Measurements from ENCODE around the gene NKAIN4.
A peak's percentile ranks its signal among the peaks of the same experiment; 100 is the strongest.
"Not testable (repeated sequence)": the region's sequence is repeated elsewhere in the genome, so short reads cannot be mapped to it uniquely, and the experiment has no call there.

NKAIN4 gene

GRCh38 chr20:63235399-63235983 is 18.8 kb downstream of the NKAIN4 start, which contains the start of gene BIRC7:
Gene BIRC7 (plus strand): TSS chr20:63235905. CDS start chr20:63236097, 192 bp downstream.
- DNase-seq, result peak in 1 of 2 donors; percentile 35

GRCh38 chr20:63234693-63235398 is 19.4 kb downstream of the NKAIN4 start:
- no peak for DNase-seq

DNA sequence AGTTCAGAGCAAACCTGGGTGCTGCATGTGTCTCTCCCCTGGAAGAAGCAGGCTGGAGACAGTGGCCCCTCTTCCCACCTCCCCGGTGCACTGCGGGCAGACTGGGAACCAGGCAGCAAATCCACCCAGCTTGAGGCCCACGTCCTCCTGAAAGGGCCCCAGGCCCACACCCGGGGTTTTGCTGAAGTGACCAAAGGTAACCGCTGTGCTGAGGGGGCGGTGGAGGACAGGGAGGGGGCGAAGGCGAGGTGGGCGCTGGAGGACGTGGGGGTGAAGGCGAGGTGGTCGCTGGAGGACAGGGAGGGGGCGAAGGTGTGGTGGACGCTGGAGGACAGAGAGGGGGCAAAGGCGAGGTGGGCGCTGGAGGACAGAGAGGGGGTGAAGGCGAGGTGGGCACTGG is 20.3 kb downstream of the NKAIN4 start:
- DNase-seq, result no peak

- DNase-seq, result no peak
These were observed 21.3 kb downstream of the NKAIN4 start for GRCh38 chr20:63233061-63233344.

- no peak for DNase-seq
These were observed 21.8 kb downstream of the NKAIN4 start for GRCh38 chr20:63232235-63233060.

GRCh38 chr20:63230800-63231268 is 23.4 kb downstream of the NKAIN4 start:
- DNase-seq, result peak in 1 of 2 donors; percentile 9

- no peak for DNase-seq
These were observed 25.5 kb downstream of the NKAIN4 start for GRCh38 chr20:63228806-63229205.

- DNase-seq, result no peak
These were observed 27.0 kb downstream of the NKAIN4 start for GRCh38 chr20:63227260-63227659.

GRCh38 chr20:63226042-63226943 is 28.0 kb downstream of the NKAIN4 start:
- no peak for DNase-seq

DNA sequence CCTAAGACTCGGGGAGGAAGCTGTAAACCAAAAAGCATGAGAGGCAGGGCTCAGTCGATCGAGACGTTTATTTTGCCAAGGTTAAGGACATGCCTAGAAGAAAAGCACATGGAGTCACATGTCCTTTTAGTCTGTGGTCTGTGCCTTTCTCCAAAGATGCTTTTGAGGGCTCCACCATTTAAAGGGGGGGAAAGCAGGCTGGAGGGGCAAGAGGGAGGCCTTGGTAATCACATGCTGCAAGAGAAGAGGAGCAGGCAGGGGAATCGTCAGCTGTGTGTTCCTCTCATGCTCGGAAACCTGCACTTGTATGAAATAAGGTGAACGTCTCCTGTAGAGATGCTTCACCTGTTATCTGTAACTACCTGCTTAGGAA is 29.2 kb downstream of the NKAIN4 start:
- DNase-seq, result no peak

- DNase-seq, result no peak
These were observed 29.7 kb downstream of the NKAIN4 start for GRCh38 chr20:63224412-63225081.

DNA sequence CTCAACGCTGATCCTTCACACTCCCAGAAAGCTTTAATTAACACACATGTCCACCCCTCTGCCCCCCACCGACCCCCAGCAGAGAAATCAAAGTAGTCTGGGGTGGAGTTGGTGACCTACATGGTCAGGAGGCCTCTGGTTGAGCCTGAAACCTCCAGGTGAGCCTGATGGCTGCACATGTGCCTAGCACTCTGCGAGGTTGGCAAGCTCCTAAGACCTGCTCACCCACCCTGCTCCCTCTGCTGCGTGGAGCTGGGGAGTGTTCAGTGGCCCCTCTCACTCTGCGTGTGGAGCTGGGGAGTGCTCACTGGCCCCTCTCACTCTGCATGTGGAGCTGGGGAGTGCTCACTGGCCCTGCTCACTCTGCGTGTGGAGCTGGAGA is 30.4 kb downstream of the NKAIN4 start:
- no peak for DNase-seq

- DNase-seq, result peak in 1 of 2 donors; percentile 49
These were observed 31.0 kb downstream of the NKAIN4 start for GRCh38 chr20:63223121-63223825.

- DNase-seq, result no peak
These were observed 31.7 kb downstream of the NKAIN4 start for GRCh38 chr20:63222541-63222940.

DNA sequence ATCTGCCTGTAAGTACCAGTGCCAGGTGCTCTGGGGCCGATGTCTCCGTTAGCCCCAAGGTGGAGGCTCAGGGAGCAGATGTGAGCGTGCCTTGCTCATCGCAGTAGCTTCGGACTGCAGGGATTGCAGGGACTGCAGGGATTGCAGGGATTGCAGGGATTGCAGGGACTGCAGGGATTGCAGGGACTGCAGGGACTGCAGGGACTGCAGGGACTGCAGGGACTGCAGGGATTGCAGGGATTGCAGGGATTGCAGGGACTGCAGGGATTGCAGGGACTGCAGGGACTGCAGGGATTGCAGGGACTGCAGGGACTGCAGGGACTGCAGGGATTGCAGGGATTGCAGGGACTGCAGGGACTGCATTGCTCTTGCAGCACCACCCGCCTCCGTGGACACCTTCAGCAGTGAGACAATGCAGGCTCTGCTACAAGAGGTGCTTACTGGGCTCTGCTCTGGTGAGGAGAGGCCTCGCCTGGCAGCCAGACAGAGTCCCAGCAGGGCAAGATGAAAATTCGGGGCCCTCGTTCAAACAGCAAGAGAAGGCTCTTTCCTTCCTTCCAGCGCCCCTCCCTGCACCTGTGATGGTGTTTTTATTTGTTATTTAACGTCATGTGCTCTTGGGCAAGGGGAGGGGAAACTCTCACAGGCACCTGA is 32.7 kb downstream of the NKAIN4 start:
- DNase-seq, result not testable (repeated sequence)

DNA sequence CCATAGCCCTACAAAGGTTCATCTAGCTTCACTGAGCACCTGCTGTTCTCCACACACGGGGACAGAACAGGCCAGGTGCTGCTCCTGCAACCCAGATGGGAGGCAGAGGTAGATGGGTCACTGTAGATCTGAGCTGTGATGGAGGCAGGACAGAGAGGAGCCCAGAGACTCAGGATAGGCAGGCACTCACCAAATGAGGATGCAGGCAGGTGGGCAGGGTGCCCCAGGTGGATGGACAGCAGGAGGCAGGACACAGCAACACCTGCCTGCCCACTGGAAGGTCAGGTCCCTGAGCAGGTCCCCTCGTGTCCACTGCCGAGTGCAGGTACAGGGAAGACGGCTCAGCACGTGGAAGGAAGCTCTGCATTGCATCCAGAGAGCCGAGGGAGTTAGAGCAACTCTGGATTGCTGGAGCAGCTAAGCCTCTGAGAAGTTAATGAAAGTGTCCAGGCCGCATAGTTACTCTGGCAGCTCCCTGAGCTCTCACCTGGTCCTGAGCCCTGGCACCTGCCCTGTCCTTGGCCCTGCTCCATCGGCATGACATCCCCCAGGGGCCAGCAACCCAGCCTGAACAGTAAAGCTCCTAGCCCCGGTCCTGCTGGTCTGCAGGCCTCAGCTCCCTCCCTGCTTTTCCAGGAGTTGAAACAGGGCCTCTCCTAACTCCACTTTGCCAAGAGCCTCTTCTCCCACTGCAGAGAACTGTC is 33.4 kb downstream of the NKAIN4 start:
- no peak for DNase-seq

DNA sequence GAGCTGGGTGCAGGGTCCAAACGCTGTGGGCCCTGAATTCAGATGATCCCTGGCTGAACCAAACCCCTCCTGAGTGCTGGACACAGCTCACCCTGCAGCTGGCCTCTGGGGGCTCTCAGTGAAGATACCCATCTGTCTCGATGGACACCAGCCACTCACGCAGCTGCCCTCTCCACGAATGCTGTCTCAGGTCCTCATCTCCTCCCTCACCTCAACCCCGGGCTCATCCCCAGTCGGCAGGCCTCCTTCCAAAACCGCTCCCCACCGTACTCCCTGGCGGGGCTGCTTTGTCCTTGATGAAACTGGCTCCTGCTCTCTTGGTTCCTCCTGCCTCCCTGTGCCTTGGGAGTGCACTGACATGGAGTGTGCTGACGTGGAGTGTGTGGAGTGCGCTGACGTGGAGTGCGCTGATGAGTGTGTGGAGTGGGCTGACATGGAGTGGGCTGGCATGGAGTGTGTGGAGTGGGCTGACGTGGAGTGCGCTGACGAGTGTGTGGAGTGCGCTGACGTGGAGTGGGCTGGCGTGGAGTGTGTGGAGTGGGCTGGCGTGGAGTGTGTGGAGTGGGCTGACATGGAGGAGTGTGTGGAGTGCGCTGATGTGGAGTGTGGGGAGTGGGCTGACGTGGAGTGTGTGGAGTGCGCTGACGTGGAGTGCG is 34.3 kb downstream of the NKAIN4 start:
- no peak for DNase-seq

DNA sequence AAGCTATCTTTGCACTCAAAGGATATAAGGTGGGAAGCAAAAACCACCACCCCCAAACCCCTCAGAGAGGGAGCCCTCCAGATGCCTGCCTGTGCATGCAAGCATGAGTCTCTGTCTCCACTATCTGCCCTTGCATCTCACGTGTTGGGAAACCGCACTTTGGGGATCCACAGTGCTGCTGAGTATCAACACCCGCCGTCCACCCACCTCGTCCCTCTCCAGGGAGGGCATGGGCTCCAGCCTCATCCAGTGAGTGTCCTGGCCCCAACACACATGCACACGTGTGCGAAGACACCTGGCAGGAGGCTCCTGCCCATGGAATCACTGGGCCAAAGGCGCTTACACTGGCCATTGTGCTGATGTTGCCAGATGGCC is 34.8 kb downstream of the NKAIN4 start:
- DNase-seq, result no peak

DNA sequence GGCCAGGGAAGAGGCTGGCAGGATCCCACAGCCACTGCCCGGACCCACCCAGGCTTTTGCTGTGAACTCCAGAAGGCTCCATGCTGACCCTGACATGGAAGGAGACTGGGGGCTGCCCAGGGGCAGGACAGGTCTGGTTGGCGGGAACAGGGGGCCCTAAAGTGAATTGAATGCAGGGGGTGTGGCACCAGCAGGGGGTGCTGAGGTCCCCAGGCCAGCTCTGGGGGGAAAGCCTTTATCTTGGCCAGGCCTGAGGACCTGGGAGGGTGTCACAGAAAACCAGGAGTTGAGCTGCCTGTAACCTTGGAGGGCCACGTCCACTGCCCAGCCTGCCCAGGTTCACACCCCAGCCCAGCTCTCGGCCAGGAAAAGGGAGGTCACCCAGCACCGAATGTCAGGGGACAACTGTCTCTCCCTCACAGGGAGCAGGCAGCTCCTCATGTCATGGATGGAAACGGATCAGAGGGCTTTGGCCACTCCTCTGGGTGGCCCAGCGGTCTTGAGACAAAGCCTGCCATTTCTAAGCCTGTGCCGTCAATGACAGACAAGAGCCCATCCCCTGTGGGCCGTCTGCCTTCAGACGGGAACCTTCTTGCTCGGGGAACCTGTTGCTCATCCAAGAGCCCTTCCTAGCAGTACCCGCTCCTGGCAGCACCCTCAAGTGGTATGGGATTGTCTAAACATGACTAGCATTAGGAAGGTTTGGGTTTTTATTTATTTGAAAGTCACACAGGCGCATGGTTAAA is 35.4 kb downstream of the NKAIN4 start:
- no peak for DNase-seq

Data from inflammatory macrophage treated with lipopolysaccharide for 1 hour (primary cell).